Keratinocyte (primary cell): Measurements from ENCODE around the gene ALDH1L1. TPM values are rescaled to one million over a fixed set of nuclear protein-coding genes. Genes with fewer than 3 reads are reported as not detected.

Source experiments
- DNase-seq: peaks from one replicate; pipeline ENCODE4 v3.0.0-alpha.2; 2011; ENCODE audit warnings: low read depth, missing footprints, low spot score
- FAIRE-seq: peaks from 2 replicates; lab custom pipeline; 2011; peaks lifted over from hg19 to GRCh38; lab: Jason Lieb, UNC
- H2AFZ ChIP-seq: 2 replicates; pipeline ENCODE4 v1.6.0; 2012; ENCODE audit warnings: low read length, control low read depth, inconsistent platforms; ENCODE audit not compliant: control insufficient read depth
- H3K27ac ChIP-seq: 2 replicates; pipeline ENCODE4 v1.5.1; 2011; ENCODE audit warnings: low read length; ENCODE audit not compliant: control insufficient read depth, insufficient read depth
- H3K27me3 ChIP-seq: 3 replicates; pipeline ENCODE4 v1.6.0; 2011; ENCODE audit warnings: low read length; ENCODE audit not compliant: control insufficient read depth, insufficient read depth; ENCODE audit errors: extremely low read depth
- H3K36me3 ChIP-seq, 2 experiments: 2 replicates in 1 of 2; 3 replicates in 1 of 2; pipeline ENCODE4 v1.5.1; 2011; ENCODE audit warnings: low read length in 2 of 2, mild to moderate bottlenecking in 1 of 2; ENCODE audit not compliant: control insufficient read depth in 2 of 2, insufficient read depth in 2 of 2; ENCODE audit errors: extremely low read depth in 1 of 2
- H3K4me1 ChIP-seq: 3 replicates; pipeline ENCODE4 v1.5.1; 2011; ENCODE audit warnings: low read length; ENCODE audit not compliant: control insufficient read depth, insufficient read depth; ENCODE audit errors: extremely low read depth
- H3K4me2 ChIP-seq: 3 replicates; pipeline ENCODE4 v1.6.0; 2011; ENCODE audit warnings: low read depth, low read length; ENCODE audit not compliant: control insufficient read depth, insufficient read depth; ENCODE audit errors: extremely low read depth
- H3K4me3 ChIP-seq, 3 experiments: fragments of 200-600 bp in 1 of 3; sonication (generic) in 1 of 3; 2 replicates in 2 of 3; 3 replicates in 1 of 3; pipeline ENCODE4 v1.5.1; 2011 to 2016; ENCODE audit warnings: low read length in 3 of 3, mild to moderate bottlenecking in 3 of 3, control low read depth in 2 of 3, inconsistent platforms in 1 of 3, low read depth in 1 of 3, mixed read lengths in 1 of 3, mixed run types in 1 of 3, moderate library complexity in 1 of 3; ENCODE audit not compliant: control insufficient read depth in 2 of 3, insufficient read depth in 2 of 3; ENCODE audit errors: extremely low read depth in 1 of 3
- H3K79me2 ChIP-seq: 2 replicates; pipeline ENCODE4 v1.6.0; 2012; ENCODE audit warnings: low read length; ENCODE audit not compliant: control insufficient read depth, insufficient read depth
- H3K9ac ChIP-seq: 3 replicates; pipeline ENCODE4 v1.6.0; 2011; ENCODE audit warnings: low read length; ENCODE audit not compliant: control insufficient read depth, insufficient read depth; ENCODE audit errors: extremely low read depth
- H3K9me1 ChIP-seq: 3 replicates; pipeline ENCODE4 v1.6.0; 2011; ENCODE audit warnings: low read length; ENCODE audit not compliant: control insufficient read depth, insufficient read depth; ENCODE audit errors: extremely low read depth
- H3K9me3 ChIP-seq: 2 replicates; pipeline ENCODE4 v1.5.1; 2012; ENCODE audit warnings: low read depth, low read length; ENCODE audit not compliant: control insufficient read depth
- H4K20me1 ChIP-seq: 3 replicates; pipeline ENCODE4 v1.6.0; 2011; ENCODE audit warnings: low read length; ENCODE audit not compliant: control insufficient read depth, insufficient read depth; ENCODE audit errors: extremely low read depth
- EZH2 ChIP-seq: IDR thresholded peaks from one replicate; pipeline ENCODE4 v1.6.1; 2012; ENCODE audit warnings: inconsistent platforms, mild to moderate bottlenecking, low read length, moderate library complexity
- dilution Hi-C: fragments of 300-500 bp; cut with MboI; formaldehyde crosslinking; loops from one replicate; pipeline ENCODE4 v1.7.0; 2020; ENCODE audit warnings: low sequenced_read_pairs; ENCODE audit not compliant: extremely low pct_ligation_motif_present
- polyA plus RNA-seq, 5 experiments: library from polyadenylated mRNA; depleted of rRNA in 3 of 5; stranded (reverse) in 3 of 5; stranded (forward) in 1 of 5; unstranded in 1 of 5; fragments of >200 nt; gene quantifications; 1 replicate in 1 of 5; 2 replicates in 3 of 5; 3 replicates in 1 of 5; pipeline versions ENCODE4 v1.2.1 to v1.2.3, GENCODE V29; 2011 to 2012; ENCODE audit warnings: missing spikeins in 2 of 5, low read depth in 1 of 5, low replicate concordance in 1 of 5
- TF ChIP-seq, protein P1 (sequence below), 3 experiments: IDR thresholded peaks in 1 of 3; conservative IDR thresholded peaks in 1 of 3; optimal IDR thresholded peaks in 1 of 3; 2 replicates in 2 of 3; 3 replicates in 1 of 3; pipeline versions ENCODE3 to v1.5.1; 2011; ENCODE audit warnings: low read length in 3 of 3, mild to moderate bottlenecking in 3 of 3, moderate library complexity in 2 of 3, control low read depth in 1 of 3, inconsistent platforms in 1 of 3; ENCODE audit not compliant: insufficient read depth in 2 of 3; ENCODE audit errors: extremely low read depth in 1 of 3

ALDH1L1 gene
- polyA plus RNA-seq, 1 donor (not counting 4 experiments of a cell fraction or from before 2014, with no cell fraction given), result 0.35 TPM

DNA sequence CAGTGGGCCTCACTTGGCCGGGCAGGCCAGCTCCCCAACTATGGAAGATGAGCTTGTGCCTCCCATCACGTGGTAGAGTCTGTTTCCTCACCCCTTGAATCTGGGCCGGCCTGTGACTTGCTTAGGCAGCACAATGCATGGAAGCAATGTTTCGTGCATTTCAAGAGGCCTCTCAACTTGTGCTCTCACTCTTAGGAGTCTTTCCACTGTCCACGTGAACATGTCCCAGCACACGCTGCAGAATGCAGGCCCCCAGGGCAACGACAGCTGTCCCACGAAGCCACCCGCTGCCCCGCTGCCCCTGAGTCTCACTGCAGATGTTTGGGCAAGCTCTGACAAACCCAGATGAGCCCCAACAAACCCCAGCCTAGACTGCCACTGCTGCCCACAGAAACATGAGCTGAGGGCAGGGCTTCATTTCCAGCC, 69.2 kb downstream of the ALDH1L1 start:
- FAIRE-seq, result no peak
- DNase-seq, result no peak
- dilution Hi-C loops, result no loop called here
- TF ChIP-seq, protein P1, sequence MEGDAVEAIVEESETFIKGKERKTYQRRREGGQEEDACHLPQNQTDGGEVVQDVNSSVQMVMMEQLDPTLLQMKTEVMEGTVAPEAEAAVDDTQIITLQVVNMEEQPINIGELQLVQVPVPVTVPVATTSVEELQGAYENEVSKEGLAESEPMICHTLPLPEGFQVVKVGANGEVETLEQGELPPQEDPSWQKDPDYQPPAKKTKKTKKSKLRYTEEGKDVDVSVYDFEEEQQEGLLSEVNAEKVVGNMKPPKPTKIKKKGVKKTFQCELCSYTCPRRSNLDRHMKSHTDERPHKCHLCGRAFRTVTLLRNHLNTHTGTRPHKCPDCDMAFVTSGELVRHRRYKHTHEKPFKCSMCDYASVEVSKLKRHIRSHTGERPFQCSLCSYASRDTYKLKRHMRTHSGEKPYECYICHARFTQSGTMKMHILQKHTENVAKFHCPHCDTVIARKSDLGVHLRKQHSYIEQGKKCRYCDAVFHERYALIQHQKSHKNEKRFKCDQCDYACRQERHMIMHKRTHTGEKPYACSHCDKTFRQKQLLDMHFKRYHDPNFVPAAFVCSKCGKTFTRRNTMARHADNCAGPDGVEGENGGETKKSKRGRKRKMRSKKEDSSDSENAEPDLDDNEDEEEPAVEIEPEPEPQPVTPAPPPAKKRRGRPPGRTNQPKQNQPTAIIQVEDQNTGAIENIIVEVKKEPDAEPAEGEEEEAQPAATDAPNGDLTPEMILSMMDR (optimal IDR thresholded peaks at IDR 0.05 in 1 of 3, IDR thresholded peaks at IDR 0.05 in 1 of 3, conservative IDR thresholded peaks at IDR 0.05 in 1 of 3; ENCODE audit: extremely low read depth in 1 of 3, insufficient read depth in 2 of 3, low read length in 3 of 3), result no peak
- TF ChIP-seq EZH2, result no peak
- no peak overlapping the region for H3K4me2 ChIP-seq
- no peaks in the 10 kb centered on the region for H3K27me3 ChIP-seq
- H3K9ac ChIP-seq, result no peak overlapping the region
- no peaks in the 10 kb centered on the region for H3K9me1 ChIP-seq
- H3K4me3 ChIP-seq, result no peak overlapping the region
- no peaks in the 10 kb centered on the region for H3K36me3 ChIP-seq
- H3K9me3 ChIP-seq, result no peaks in the 10 kb centered on the region
- no peaks in the 10 kb centered on the region for H3K4me1 ChIP-seq
- no peaks in the 10 kb centered on the region for H3K79me2 ChIP-seq
- no peak overlapping the region for H2AFZ ChIP-seq
- H3K27ac ChIP-seq, result no peak overlapping the region
- no peaks in the 10 kb centered on the region for H4K20me1 ChIP-seq

DNA sequence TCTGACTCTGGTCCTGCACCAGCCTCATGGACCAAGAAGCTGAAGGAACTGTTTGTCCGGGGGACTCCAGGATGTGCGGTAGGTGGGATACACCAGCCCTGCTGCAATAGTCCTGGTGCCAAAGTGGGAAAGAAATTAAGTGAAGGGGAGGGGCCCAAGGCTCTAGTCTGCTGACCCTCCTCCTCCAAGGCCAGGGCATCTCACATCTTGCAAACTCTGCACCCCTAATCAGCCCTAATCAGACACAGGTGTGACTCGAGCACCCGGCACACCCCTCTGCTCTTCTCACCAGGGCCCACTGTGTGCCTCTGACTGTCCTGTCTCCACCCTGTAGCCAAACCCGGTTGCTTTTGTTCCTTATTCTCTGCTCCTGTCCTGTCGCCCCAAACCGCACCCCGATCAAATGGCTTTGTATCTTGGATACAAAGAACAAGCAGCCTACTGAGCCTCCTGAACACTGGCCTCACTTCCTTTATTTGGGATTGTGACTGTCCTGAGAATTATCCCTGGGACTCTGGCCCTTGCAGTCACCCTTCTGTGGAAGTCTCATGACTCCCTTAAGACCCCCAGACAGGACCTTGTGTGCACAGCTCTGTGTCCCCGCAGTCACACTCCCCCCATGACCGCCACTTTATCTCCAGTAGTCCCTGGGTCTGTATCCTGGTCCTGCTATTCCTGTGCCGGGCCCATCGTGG, 69.8 kb downstream of the ALDH1L1 start:
- no peak overlapping the region for H3K4me3 ChIP-seq
- H3K36me3 ChIP-seq, result no peaks in the 10 kb centered on the region
- no peaks in the 10 kb centered on the region for H4K20me1 ChIP-seq
- no peak overlapping the region for H3K27ac ChIP-seq
- no peaks in the 10 kb centered on the region for H3K9me3 ChIP-seq
- no peak overlapping the region for H3K9ac ChIP-seq
- no peaks in the 10 kb centered on the region for H3K79me2 ChIP-seq
- no peak for DNase-seq
- FAIRE-seq, result no peak
- no peak overlapping the region for H3K4me2 ChIP-seq
- no peaks in the 10 kb centered on the region for H3K4me1 ChIP-seq
- H2AFZ ChIP-seq, result no peak overlapping the region
- no peaks in the 10 kb centered on the region for H3K9me1 ChIP-seq
- TF ChIP-seq, protein P1 (optimal IDR thresholded peaks at IDR 0.05 in 1 of 3, IDR thresholded peaks at IDR 0.05 in 1 of 3, conservative IDR thresholded peaks at IDR 0.05 in 1 of 3; ENCODE audit: extremely low read depth in 1 of 3, insufficient read depth in 2 of 3, low read length in 3 of 3), result no peak
- no peak for TF ChIP-seq EZH2
- dilution Hi-C loops, result no loop called here
- H3K27me3 ChIP-seq, result no peaks in the 10 kb centered on the region
